AG10803 (cell line): Measurements from ENCODE around the gene FABP7.
A peak's percentile ranks its signal among the peaks of the same experiment; 100 is the strongest.

Experiments used
- DNase-seq: peaks from one replicate; pipeline ENCODE4 v3.0.0; 2010; ENCODE audit warnings: low read depth
- H3K4me3 ChIP-seq: 2 replicates; pipeline ENCODE4 v1.5.1; 2011; ENCODE audit warnings: mild to moderate bottlenecking, low read length, control low read depth
- CTCF ChIP-seq: conservative IDR thresholded peaks from 2 replicates; pipeline ENCODE4 v1.5.1; 2011; ENCODE audit warnings: mild to moderate bottlenecking, low read length, control low read depth, inconsistent platforms

The FABP7 gene

GRCh38 chr6:122788663-122789181, 9.2 kb downstream of the FABP7 start:
- TF ChIP-seq CTCF: no peak

GRCh38 chr6:122789182-122790027, 9.9 kb downstream of the FABP7 start, which contains the start of gene SMPDL3A:
Gene SMPDL3A (plus strand): TSS chr6:122789258. CDS start chr6:122789347, 89 bp downstream.
- TF ChIP-seq CTCF: peak; percentile 43
- peak; percentile 78 for DNase-seq
- H3K4me3 ChIP-seq: peak within 1 kb of the TSS; percentile 85

More at GRCh38 chr6:122788663-122789181, 9.2 kb downstream of the FABP7 start:
- H3K4me3 ChIP-seq: peak overlapping the region; percentile 85
- DNase-seq: no peak

- no peak for TF ChIP-seq CTCF
- H3K4me3 ChIP-seq: peak overlapping the region; percentile 85
- no peak for DNase-seq
These were observed 10.5 kb downstream of the FABP7 start for GRCh38 chr6:122790028-122790422.

GRCh38 chr6:122790423-122791309, 11.2 kb downstream of the FABP7 start:
- H3K4me3 ChIP-seq: peak overlapping the region; percentile 85
- no peak; the same call in 1 of the 2 replicates for TF ChIP-seq CTCF
- peak; percentile 11 for DNase-seq

GRCh38 chr6:122791310-122791679, 11.8 kb downstream of the FABP7 start:
- TF ChIP-seq CTCF: no peak
- H3K4me3 ChIP-seq: no peak overlapping the region
- DNase-seq: no peak

GRCh38 chr6:122792766-122793165, 13.2 kb downstream of the FABP7 start:
- DNase-seq: no peak
- TF ChIP-seq CTCF: no peak
- H3K4me3 ChIP-seq: no peak overlapping the region
